Esophagus squamous epithelium (tissue), 4 donors: ENCODE results near the gene COL16A1.

Source experiments
- CTCF ChIP-seq, 6 experiments: fragments of 450-650 bp in 4 of 6; fragments of 200-600 bp in 2 of 6; sonication (generic) in 2 of 6; IDR thresholded peaks; one replicate each; pipeline ENCODE4 v1.5.1; 2016 to 2019; ENCODE audit warnings: antibody characterized with exemption in 6 of 6, mild to moderate bottlenecking in 4 of 6, moderate library complexity in 4 of 6
- POLR2A ChIP-seq, 4 donors: fragments of 450-650 bp; IDR thresholded peaks; one replicate each; pipeline ENCODE4 v1.6.1; 2017; ENCODE audit warnings: antibody characterized with exemption in 4 of 4, mild to moderate bottlenecking in 4 of 4, moderate library complexity in 3 of 4

GRCh38 chr1:31626223-31627207 lies 77.3 kb downstream of the COL16A1 start:
- TF ChIP-seq CTCF (IDR thresholded peaks at IDR 0.05) (no peak), POLR2A (IDR thresholded peaks at IDR 0.05) (no peak)
